ENCODE results near the gene SLC33A1.

DNA sequence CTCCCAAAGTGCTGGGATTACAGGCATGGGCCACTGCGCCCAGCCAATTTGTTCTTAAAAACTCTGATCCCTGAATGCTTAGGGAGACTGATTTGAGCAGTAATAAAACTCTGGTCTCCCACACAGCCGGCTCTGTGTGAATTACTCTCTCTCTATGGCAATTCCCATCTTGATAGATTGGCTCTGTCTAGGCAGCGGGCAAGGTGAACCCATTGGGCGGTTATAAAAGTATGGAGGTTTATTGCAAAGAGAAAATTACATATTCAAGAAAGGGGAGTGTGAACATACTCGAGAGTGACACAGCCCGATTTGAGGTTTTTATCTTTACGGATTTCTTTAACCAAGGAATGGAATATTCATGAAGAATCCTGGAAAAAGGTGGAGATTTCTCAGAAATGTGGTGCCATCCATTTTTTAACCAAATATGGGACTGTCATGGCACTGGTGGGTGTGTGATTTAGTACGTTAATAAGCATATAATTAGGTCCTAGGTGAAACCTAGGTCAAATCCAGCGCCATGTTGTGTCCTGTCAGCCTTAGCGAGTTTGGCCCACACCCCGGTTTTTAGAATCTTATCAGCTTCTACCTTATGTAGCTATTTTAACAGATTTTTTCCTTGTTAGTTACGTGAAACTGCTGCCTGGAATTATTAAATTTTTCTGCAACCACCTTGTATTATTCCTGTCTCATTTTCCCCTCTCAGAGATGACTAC is 9.0 kb upstream of the SLC33A1 start:
- TF ChIP-seq CTCF (IDR thresholded peaks at IDR 0.05): no peak
- no peak for TF ChIP-seq POLR2A (IDR thresholded peaks at IDR 0.05)
- TF ChIP-seq POLR2AphosphoS5 (IDR thresholded peaks at IDR 0.05): no peak
